GM21786 (cell line): ENCODE measurements around the gene ZACN.

Experiments used
- ATAC-seq: cut with Tn5 transposase; IDR thresholded peaks from one replicate; pipeline ENCODE4 v1.9.1; 2021; ENCODE audit not compliant: unreplicated experiment

The ZACN gene

DNA sequence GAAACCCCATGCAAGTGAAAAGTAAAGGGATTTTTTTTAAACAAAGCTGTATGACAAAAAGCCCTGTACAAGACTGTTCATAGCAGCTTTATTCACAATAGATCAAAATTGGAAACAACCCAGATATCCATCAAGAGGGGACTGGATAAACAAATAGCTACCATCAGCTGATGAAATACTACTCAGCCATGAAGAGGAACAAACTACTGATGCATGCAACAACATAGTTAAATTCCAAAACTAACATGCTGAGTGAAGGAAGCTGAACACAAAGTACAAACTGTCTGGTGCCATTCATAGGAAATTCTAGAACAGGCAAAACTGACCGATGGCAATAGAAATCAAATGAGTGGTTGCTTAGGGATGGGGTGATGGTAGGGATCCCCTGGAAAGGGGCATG is 46.9 kb downstream of the ZACN start:
- ATAC-seq, result no peak

DNA sequence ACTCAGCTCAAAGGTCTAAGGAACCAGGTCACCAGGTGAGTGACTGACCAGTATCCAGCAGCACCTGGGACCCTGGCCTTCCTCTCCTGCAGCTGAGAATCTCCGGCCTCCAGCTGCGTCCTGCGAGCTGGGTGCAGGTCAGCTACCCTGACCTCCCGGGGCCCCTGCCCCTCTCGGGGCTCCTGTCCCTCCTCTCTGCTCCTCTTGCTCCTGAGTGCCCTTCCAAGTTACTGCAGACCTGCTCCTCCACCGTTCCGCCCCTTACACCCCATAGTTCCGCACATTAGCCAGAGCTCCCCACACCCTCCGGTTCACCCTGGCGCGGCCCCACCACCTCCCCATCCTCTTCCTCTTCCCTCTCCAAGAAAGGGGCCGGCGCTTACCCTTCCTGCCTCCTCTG is 51.5 kb downstream of the ZACN start:
- no peak for ATAC-seq

DNA sequence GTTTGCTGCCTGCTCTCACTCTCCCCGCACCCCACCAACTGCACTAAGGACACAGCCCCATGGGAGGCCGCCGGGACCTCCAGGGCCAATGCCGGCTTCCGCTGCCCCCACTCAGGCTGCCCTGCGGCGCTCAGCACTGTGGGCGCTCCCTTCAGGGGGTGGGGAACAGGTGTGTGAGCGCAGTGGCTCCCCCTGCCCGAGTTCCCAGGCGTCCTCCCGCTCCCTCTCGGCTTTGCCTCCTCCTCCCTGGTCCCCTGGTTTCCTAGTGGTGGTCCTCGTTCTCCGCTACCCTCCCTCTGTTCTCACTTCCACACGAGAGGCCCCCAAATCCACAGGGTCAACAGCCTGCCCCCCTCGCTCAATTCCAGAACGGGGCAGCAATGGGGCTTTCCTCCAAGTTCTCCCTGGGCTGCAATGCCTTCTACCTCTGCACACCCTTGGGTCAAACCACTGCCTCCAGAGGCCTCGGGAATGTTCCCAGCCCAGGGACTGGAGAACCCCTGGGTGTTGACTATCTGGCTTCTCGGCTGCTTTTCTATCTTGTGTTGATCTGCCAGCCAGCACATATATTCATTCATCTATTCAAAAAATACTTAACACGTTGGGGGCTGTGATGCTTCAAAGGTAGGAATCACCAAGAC is 52.2 kb downstream of the ZACN start:
- ATAC-seq, result no peak

DNA sequence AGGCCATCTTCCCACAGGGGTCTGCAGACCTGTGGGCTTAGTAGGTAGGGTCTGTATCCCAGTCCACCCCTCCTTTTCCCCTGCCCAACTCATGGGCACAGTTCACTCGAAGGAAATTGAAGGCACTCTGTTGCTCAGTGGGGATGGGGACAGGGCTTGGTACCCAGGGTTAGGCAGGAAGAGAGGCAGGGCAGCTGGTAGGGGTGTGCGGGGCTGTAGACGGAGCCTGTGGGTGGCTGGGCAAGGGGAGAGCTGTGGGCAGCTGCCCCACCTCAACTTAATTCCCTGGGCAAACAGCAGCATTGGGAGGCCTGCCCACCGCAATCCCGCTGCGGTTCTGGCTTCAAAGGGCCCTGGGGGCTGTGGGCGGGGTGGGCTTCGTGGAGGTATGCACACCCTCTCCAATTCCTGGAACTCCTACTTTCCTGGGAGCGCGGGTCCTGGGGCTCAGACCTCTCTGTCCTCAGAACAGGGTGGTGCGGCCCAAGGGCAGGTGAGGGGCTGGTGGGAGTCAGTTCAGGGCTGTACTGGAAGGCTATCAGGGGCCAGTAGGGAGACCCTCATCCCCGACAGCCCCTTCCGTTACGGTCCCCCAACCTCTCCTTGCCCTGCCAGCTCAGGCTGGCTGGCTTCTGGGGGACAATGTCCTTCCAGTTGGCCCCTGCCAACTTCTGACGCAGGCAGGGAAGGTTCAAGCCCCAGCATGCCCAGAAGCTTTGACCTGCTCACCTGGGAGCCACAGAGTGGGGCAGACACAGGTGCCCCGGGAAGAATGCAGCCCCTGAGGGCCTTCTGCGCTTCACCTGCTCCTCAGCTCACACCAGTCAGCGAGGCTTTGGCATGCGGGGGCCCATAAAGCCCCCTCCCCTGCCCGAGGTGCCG is 53.0 kb downstream of the ZACN start:
- ATAC-seq, result no peak
